WTC11 (cell line): ENCODE measurements around the gene IL23A. TPM values are rescaled to one million over a fixed set of nuclear protein-coding genes. Genes with fewer than 3 reads are reported as not detected.

Source experiments
- ATAC-seq: fragments of 200-7000 bp; cut with Tn5 transposase; 2 replicates; pipeline ENCODE4 v1.10.0; 2021; ENCODE audit warnings: mild to moderate bottlenecking, moderate library complexity
- CTCF ChIA-PET: fragments of 300-600 bp; sonication (Branson Sonifier 250); formaldehyde crosslinking; loops from one replicate; lab custom pipeline; 2021; ENCODE audit warnings: antibody characterized with exemption; lab: Charles Lee
- POLR2A ChIA-PET: fragments of 350-600 bp; sonication (Branson Sonifier 250); formaldehyde crosslinking; loops from one replicate; lab custom pipeline; 2021; ENCODE audit warnings: antibody characterized with exemption; lab: Charles Lee
- DNase-seq: peaks from one replicate; pipeline ENCODE4 v3.0.0; 2021; ENCODE audit warnings: low spot score
- H3K27ac Mint-ChIP-seq: 2 replicates; pipeline ENCODE4 v1.8.0; 2021; ENCODE audit warnings: mixed read lengths
- H3K27me3 Mint-ChIP-seq: 2 replicates; pipeline ENCODE4 v1.8.0; 2021; ENCODE audit warnings: low read depth, mild to moderate bottlenecking, moderate library complexity, mixed read lengths
- H3K36me3 Mint-ChIP-seq: 2 replicates; pipeline ENCODE4 v1.8.0; 2021; ENCODE audit warnings: mixed read lengths
- H3K4me1 Mint-ChIP-seq: 2 replicates; pipeline ENCODE4 v1.8.0; 2022; ENCODE audit warnings: mixed read lengths
- H3K4me3 Mint-ChIP-seq: 2 replicates; pipeline ENCODE4 v1.8.0; 2021; ENCODE audit warnings: mild to moderate bottlenecking, moderate library complexity, mixed read lengths
- H3K9me3 Mint-ChIP-seq: 2 replicates; pipeline ENCODE4 v1.8.0; 2021; ENCODE audit warnings: mixed read lengths
- ATF3 ChIP-seq: sonication (generic); formaldehyde crosslinking; conservative IDR thresholded peaks from 2 replicates; pipeline ENCODE4 v1.8.1; 2022; ENCODE audit warnings: mild to moderate bottlenecking, missing genetic modification reagents
- ETV6 ChIP-seq: sonication (generic); formaldehyde crosslinking; IDR thresholded peaks from 2 replicates; pipeline ENCODE4 v1.8.1; 2022; ENCODE audit warnings: mild to moderate bottlenecking, missing genetic modification reagents
- FOXJ3 ChIP-seq: sonication (generic); formaldehyde crosslinking; IDR thresholded peaks from 2 replicates; pipeline ENCODE4 v1.9.0; 2021; ENCODE audit warnings: missing genetic modification reagents, mild to moderate bottlenecking, borderline replicate concordance
- GRHL2 ChIP-seq: fragments of 250-450 bp; sonication (Bioruptor Pico); IDR thresholded peaks from 2 replicates; pipeline ENCODE4 v1.8.0; 2022; ENCODE audit warnings: mild to moderate bottlenecking, moderate library complexity; ENCODE audit not compliant: insufficient replicate concordance, severe bottlenecking
- GTF2I ChIP-seq: fragments of 250-450 bp; sonication (Bioruptor Pico); conservative IDR thresholded peaks from 2 replicates; pipeline ENCODE4 v1.4.0; 2021; ENCODE audit warnings: mild to moderate bottlenecking
- HMGA2 ChIP-seq: fragments of 250-450 bp; sonication (Bioruptor Pico); IDR thresholded peaks from 2 replicates; pipeline ENCODE4 v1.4.0; 2021; ENCODE audit warnings: mild to moderate bottlenecking, moderate library complexity
- HMGXB4 ChIP-seq: sonication (generic); formaldehyde crosslinking; IDR thresholded peaks from 2 replicates; pipeline ENCODE4 v1.8.1; 2023; ENCODE audit warnings: mild to moderate bottlenecking, moderate library complexity, missing genetic modification reagents
- IRF1 ChIP-seq: sonication (generic); formaldehyde crosslinking; IDR thresholded peaks from 2 replicates; pipeline ENCODE4 v1.8.0; 2023; ENCODE audit warnings: missing genetic modification reagents
- IRF2 ChIP-seq: sonication (generic); formaldehyde crosslinking; IDR thresholded peaks from 2 replicates; pipeline ENCODE4 v1.8.0; 2022; ENCODE audit warnings: low read depth, missing genetic modification reagents, borderline replicate concordance
- MLX ChIP-seq: sonication (generic); formaldehyde crosslinking; IDR thresholded peaks from 2 replicates; pipeline ENCODE4 v1.8.1; 2023; ENCODE audit warnings: mild to moderate bottlenecking, missing genetic modification reagents, moderate library complexity
- PREB ChIP-seq: sonication (generic); formaldehyde crosslinking; IDR thresholded peaks from 2 replicates; pipeline ENCODE4 v1.8.1; 2022; ENCODE audit warnings: mild to moderate bottlenecking, missing genetic modification reagents, moderate library complexity, borderline replicate concordance
- SMAD4 ChIP-seq: sonication (generic); formaldehyde crosslinking; IDR thresholded peaks from 2 replicates; pipeline ENCODE4 v1.8.0; 2022; ENCODE audit warnings: mild to moderate bottlenecking, missing genetic modification reagents
- TCF7 ChIP-seq: sonication (generic); formaldehyde crosslinking; IDR thresholded peaks from 2 replicates; pipeline ENCODE4 v1.8.0; 2022; ENCODE audit warnings: mild to moderate bottlenecking, low read depth, missing genetic modification reagents, moderate library complexity
- USF1 ChIP-seq: sonication (generic); formaldehyde crosslinking; IDR thresholded peaks from 2 replicates; pipeline ENCODE4 v1.8.0; 2022; ENCODE audit warnings: mild to moderate bottlenecking, missing genetic modification reagents
- ZNF121 ChIP-seq: sonication (generic); formaldehyde crosslinking; IDR thresholded peaks from 2 replicates; pipeline ENCODE4 v1.8.0; 2023; ENCODE audit warnings: missing genetic modification reagents
- ZNF263 ChIP-seq: sonication (generic); formaldehyde crosslinking; IDR thresholded peaks from 2 replicates; pipeline ENCODE4 v1.8.1; 2022; ENCODE audit warnings: low read depth, mild to moderate bottlenecking, moderate library complexity, missing genetic modification reagents
- ZNF396 ChIP-seq: fragments of 250-450 bp; sonication (Bioruptor Pico); IDR thresholded peaks from 2 replicates; pipeline ENCODE4 v1.8.0; 2021; ENCODE audit warnings: mild to moderate bottlenecking, moderate library complexity, borderline replicate concordance
- total RNA-seq: library from RNA; stranded (reverse); gene quantifications from 3 replicates; pipeline ENCODE4 v1.2.3, GENCODE V29; 2021

Gene IL23A
- total RNA-seq, 1 experiment from 2014 or later = 2.9 TPM

GRCh38 chr12:56307221-56307965 lies 31.3 kb upstream of the IL23A start:
- Mint-ChIP-seq H3K27me3 (no peaks in the 10 kb centered on the region), H3K4me3 (no peak overlapping the region), H3K36me3 (peaks cover 47% of the 10 kb centered on the region), H3K4me1 (no peaks in the 10 kb centered on the region), H3K27ac (no peak overlapping the region), H3K9me3 (no peaks in the 10 kb centered on the region)
- POLR2A ChIA-PET = no interaction called here
- no peak for ATAC-seq
- TF ChIP-seq HMGXB4 (no peak), ZNF121 (CRISPR knock-in tag) (peak; percentile 41; the same call in 1 of the 2 replicates), IRF2 (CRISPR knock-in tag) (no peak), GTF2I (CRISPR knock-in tag) (no peak)
- CTCF ChIA-PET = interaction anchor here (1.1 kb wide), 1 partner anchor 53 kb away, joined by 3 read pairs; the partner anchor contains the start of gene STAT2
- no peak for DNase-seq

- no peak for TF ChIP-seq HMGXB4
- no peak for TF ChIP-seq ZNF263 (CRISPR knock-in tag)
- no peak for TF ChIP-seq GRHL2 (CRISPR knock-in tag)
- TF ChIP-seq TCF7 (CRISPR knock-in tag) = no peak
- no peaks in the 10 kb centered on the region for H3K4me1 Mint-ChIP-seq
- no peaks in the 10 kb centered on the region for H3K27me3 Mint-ChIP-seq
- ATAC-seq (no peak), DNase-seq (no peak)
- ChIA-PET POLR2A (no interaction called here), CTCF (interaction anchor here (1.1 to 1.5 kb wide), 2 partner anchors 51 to 102 kb away, joined by 3 to 4 read pairs; partner anchors contain the start of gene STAT2)
- no peaks in the 10 kb centered on the region for H3K9me3 Mint-ChIP-seq
- H3K36me3 Mint-ChIP-seq = peaks cover 47% of the 10 kb centered on the region
- no peak overlapping the region for H3K27ac Mint-ChIP-seq
- no peak overlapping the region for H3K4me3 Mint-ChIP-seq
Observed at GRCh38 chr12:56308714-56309113, 30.0 kb upstream of the IL23A start.

- H3K4me1 Mint-ChIP-seq = peaks cover 8% of the 10 kb centered on the region
- H3K27ac Mint-ChIP-seq = no peak overlapping the region
- CTCF ChIA-PET = no interaction called here
- no peak overlapping the region for H3K4me3 Mint-ChIP-seq
- no peaks in the 10 kb centered on the region for H3K9me3 Mint-ChIP-seq
- DNase-seq (no peak), ATAC-seq (no peak)
- POLR2A ChIA-PET = no interaction called here
- H3K36me3 Mint-ChIP-seq = peaks cover 42% of the 10 kb centered on the region
- H3K27me3 Mint-ChIP-seq = no peaks in the 10 kb centered on the region
- TF ChIP-seq TCF7 (CRISPR knock-in tag) (no peak), HMGA2 (CRISPR knock-in tag) (no peak), ATF3 (CRISPR knock-in tag) (no peak), USF1 (CRISPR knock-in tag) (no peak), ZNF396 (CRISPR knock-in tag) (no peak)
Observed at GRCh38 chr12:56311003-56311402, 27.7 kb upstream of the IL23A start.

- Mint-ChIP-seq H3K4me1 (peaks cover 8% of the 10 kb centered on the region), H3K9me3 (no peaks in the 10 kb centered on the region), H3K27ac (peak overlapping the region; percentile 99), H3K4me3 (peak overlapping the region; percentile 98), H3K36me3 (peaks cover 30% of the 10 kb centered on the region), H3K27me3 (no peaks in the 10 kb centered on the region)
- no peak for TF ChIP-seq FOXJ3
- TF ChIP-seq ETV6 = 0 out of 2 replicates have a peak, but pooled peaks have one; percentile 24
- TF ChIP-seq SMAD4 = no peak
- TF ChIP-seq IRF1 (CRISPR knock-in tag) = no peak
- TF ChIP-seq PREB (CRISPR knock-in tag) = no peak
- no peak for TF ChIP-seq HMGA2 (CRISPR knock-in tag)
- no peak for TF ChIP-seq MLX (CRISPR knock-in tag)
- CTCF ChIA-PET = interaction anchor here (0.6 to 4.5 kb wide), 24 partner anchors 15 to 322 kb away, joined by 3 to 59 read pairs (median 6); partner anchors contain the start of genes COQ10A, CS, IL23A and PA2G4
- ATAC-seq (no peak), DNase-seq (no peak)
- POLR2A ChIA-PET = interaction anchor here (0.5 to 2.5 kb wide), 12 partner anchors 10 to 364 kb away, joined by 3 to 24 read pairs (median 4); partner anchors contain the start of genes IL23A, PA2G4, RNF41 and SMARCC2
Observed at GRCh38 chr12:56315249-56315621, 23.4 kb upstream of the IL23A start.
